Measurements from ENCODE around the gene SYNJ2. TPM values are rescaled to one million over a fixed set of nuclear protein-coding genes. Genes with fewer than 3 reads are reported as not detected.
A peak's percentile ranks its signal among the peaks of the same experiment; 100 is the strongest.

SYNJ2 gene
- total and polyA plus RNA-seq, 2 experiments from 2014 or later, result 2.8 to 5.6 TPM

DNA sequence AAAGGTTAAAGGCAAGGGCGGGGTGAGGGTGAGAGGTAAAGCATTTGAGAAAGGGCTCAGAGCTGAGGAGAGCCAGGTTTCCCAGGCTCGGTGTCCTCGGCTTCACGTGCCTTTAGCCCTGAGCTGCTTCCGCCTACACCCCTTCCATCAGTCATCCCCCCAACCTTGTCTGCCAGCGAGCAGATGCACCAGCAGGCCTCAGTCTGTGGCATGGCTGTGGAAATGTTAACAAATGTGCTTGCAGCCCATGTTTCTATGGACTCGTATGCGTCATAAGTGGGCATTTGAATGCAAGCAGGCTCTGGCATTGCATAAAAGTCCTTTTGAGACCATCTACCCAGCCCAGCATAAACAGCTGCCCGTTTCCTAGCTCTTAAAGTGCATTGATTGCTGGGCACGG, 88.8 kb downstream of the SYNJ2 start (continued):
- TF ChIP-seq, protein P1, sequence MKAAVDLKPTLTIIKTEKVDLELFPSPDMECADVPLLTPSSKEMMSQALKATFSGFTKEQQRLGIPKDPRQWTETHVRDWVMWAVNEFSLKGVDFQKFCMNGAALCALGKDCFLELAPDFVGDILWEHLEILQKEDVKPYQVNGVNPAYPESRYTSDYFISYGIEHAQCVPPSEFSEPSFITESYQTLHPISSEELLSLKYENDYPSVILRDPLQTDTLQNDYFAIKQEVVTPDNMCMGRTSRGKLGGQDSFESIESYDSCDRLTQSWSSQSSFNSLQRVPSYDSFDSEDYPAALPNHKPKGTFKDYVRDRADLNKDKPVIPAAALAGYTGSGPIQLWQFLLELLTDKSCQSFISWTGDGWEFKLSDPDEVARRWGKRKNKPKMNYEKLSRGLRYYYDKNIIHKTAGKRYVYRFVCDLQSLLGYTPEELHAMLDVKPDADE (IDR thresholded peaks at IDR 0.05), result no peak

GRCh38 chr6:158071121-158072082, 89.7 kb downstream of the SYNJ2 start:
- Mint-ChIP-seq H3K4me3 (no peak overlapping the region), H3K27ac (no peak overlapping the region), H3K36me3 (ENCODE audit: low read depth) (peaks cover 17% of the 10 kb centered on the region), H3K4me1 (peaks cover 16% of the 10 kb centered on the region; the same call in 2 of the 3 replicates), H3K9me3 (no peaks in the 10 kb centered on the region), H3K27me3 (ENCODE audit: insufficient read depth, low read depth, poor library complexity) (peaks cover 7% of the 10 kb centered on the region)
- Histone ChIP-seq H3K36me3 (ENCODE audit: insufficient read depth) (no peaks in the 10 kb centered on the region), H3K4me2 (no peak overlapping the region), H3K27ac (ENCODE audit: low read depth) (no peak overlapping the region), H3K4me1 (ENCODE audit: insufficient read depth) (no peaks in the 10 kb centered on the region), H2AFZ (no peak overlapping the region), H3F3A (replicated peaks; ENCODE audit: low read depth) (no peaks in the 10 kb centered on the region), H3K9me2 (ENCODE audit: insufficient read depth) (no peaks in the 10 kb centered on the region), H4K20me1 (replicated peaks; ENCODE audit: insufficient read depth) (no peaks in the 10 kb centered on the region), H3K27me3 (ENCODE audit: insufficient read depth) (no peaks in the 10 kb centered on the region), H3K79me2 (replicated peaks; ENCODE audit: insufficient read depth) (no peaks in the 10 kb centered on the region), H3K4me3 (no peak overlapping the region)
- ATAC-seq, result peak; percentile 10; the same call in 1 of the 3 replicates
- DNase-seq (ENCODE audit: low spot score), result no peak
- TF ChIP-seq ZNF331 (CRISPR knock-in tag; IDR thresholded peaks at IDR 0.05; ENCODE audit: low read depth) (no peak), EZH2 (IDR thresholded peaks at IDR 0.05; ENCODE audit: low read depth, unreplicated experiment) (no peak), STAT1 (IDR thresholded peaks at IDR 0.05; ENCODE audit: unreplicated experiment) (no peak), POLR2AphosphoS5 (IDR thresholded peaks at IDR 0.05; ENCODE audit: low read depth) (no peak), NANOG (IDR thresholded peaks at IDR 0.05; ENCODE audit: borderline replicate concordance) (no peak), ZNF114 (CRISPR knock-in tag; IDR thresholded peaks at IDR 0.05) (no peak), JUNB (IDR thresholded peaks at IDR 0.05; ENCODE audit: unreplicated experiment) (no peak)
- TF ChIP-seq, protein P2, sequence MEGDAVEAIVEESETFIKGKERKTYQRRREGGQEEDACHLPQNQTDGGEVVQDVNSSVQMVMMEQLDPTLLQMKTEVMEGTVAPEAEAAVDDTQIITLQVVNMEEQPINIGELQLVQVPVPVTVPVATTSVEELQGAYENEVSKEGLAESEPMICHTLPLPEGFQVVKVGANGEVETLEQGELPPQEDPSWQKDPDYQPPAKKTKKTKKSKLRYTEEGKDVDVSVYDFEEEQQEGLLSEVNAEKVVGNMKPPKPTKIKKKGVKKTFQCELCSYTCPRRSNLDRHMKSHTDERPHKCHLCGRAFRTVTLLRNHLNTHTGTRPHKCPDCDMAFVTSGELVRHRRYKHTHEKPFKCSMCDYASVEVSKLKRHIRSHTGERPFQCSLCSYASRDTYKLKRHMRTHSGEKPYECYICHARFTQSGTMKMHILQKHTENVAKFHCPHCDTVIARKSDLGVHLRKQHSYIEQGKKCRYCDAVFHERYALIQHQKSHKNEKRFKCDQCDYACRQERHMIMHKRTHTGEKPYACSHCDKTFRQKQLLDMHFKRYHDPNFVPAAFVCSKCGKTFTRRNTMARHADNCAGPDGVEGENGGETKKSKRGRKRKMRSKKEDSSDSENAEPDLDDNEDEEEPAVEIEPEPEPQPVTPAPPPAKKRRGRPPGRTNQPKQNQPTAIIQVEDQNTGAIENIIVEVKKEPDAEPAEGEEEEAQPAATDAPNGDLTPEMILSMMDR (conservative IDR thresholded peaks at IDR 0.05; ENCODE audit: low read depth in 2 of 2), result no peak
- TF ChIP-seq, protein P3, sequence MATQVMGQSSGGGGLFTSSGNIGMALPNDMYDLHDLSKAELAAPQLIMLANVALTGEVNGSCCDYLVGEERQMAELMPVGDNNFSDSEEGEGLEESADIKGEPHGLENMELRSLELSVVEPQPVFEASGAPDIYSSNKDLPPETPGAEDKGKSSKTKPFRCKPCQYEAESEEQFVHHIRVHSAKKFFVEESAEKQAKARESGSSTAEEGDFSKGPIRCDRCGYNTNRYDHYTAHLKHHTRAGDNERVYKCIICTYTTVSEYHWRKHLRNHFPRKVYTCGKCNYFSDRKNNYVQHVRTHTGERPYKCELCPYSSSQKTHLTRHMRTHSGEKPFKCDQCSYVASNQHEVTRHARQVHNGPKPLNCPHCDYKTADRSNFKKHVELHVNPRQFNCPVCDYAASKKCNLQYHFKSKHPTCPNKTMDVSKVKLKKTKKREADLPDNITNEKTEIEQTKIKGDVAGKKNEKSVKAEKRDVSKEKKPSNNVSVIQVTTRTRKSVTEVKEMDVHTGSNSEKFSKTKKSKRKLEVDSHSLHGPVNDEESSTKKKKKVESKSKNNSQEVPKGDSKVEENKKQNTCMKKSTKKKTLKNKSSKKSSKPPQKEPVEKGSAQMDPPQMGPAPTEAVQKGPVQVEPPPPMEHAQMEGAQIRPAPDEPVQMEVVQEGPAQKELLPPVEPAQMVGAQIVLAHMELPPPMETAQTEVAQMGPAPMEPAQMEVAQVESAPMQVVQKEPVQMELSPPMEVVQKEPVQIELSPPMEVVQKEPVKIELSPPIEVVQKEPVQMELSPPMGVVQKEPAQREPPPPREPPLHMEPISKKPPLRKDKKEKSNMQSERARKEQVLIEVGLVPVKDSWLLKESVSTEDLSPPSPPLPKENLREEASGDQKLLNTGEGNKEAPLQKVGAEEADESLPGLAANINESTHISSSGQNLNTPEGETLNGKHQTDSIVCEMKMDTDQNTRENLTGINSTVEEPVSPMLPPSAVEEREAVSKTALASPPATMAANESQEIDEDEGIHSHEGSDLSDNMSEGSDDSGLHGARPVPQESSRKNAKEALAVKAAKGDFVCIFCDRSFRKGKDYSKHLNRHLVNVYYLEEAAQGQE (IDR thresholded peaks at IDR 0.05; ENCODE audit: unreplicated experiment), result no peak
- TF ChIP-seq, protein P1 (IDR thresholded peaks at IDR 0.05), result no peak

All from GM23338 (cell line).